HepG2 (cell line): Measurements from ENCODE around the gene PPP6R2. TPM values are rescaled to one million over a fixed set of nuclear protein-coding genes. Genes with fewer than 3 reads are reported as not detected.

Experiments
- ATAC-seq: fragments of 200-7000 bp; cut with Tn5 transposase; 3 replicates; pipeline ENCODE4 v1.9.1; 2020; ENCODE audit warnings: mild to moderate bottlenecking, moderate library complexity
- BruUV-seq: library from RNA; stranded (reverse); fragments of 400-500 nt; replicated peaks from 2 replicates; lab custom pipeline; 2021; lab: Mats Ljungman, UMichigan
- CTCF ChIA-PET: fragments of 300-600 bp; formaldehyde crosslinking; extraction: SDS; loops from one replicate; lab custom pipeline; 2021; ENCODE audit warnings: low total read pairs, inconsistent platforms, low intra/inter-chr PET ratio; lab: Yijun Ruan, JAX
- POLR2A ChIA-PET: fragments of 350-600 bp; sonication (Branson Sonifier 250); formaldehyde crosslinking; loops from one replicate; lab custom pipeline; 2020; ENCODE audit warnings: antibody characterized with exemption, inconsistent platforms; lab: Yijun Ruan, JAX
- DNase-seq: peaks from one replicate; pipeline ENCODE4 v3.0.0-alpha.2; 2015; ENCODE audit warnings: low spot score
- FAIRE-seq: peaks from 3 replicates; lab custom pipeline; 2011; peaks lifted over from hg19 to GRCh38; lab: Jason Lieb, UNC
- H2AFZ ChIP-seq: one replicate; pipeline ENCODE4 v1.6.1; 2011; ENCODE audit warnings: low read length, inconsistent platforms
- H3K27ac ChIP-seq: fragments of 300-600 bp; 3 replicates; pipeline ENCODE4 v1.8.0; 2011; ENCODE audit warnings: mixed run types, mild to moderate bottlenecking, mixed read lengths, low read length, inconsistent platforms; ENCODE audit not compliant: insufficient read depth; ENCODE audit errors: extremely low read length
- H3K27me3 ChIP-seq, 2 experiments: fragments of 200-600 bp in 1 of 2; 2 replicates in 1 of 2; 3 replicates in 1 of 2; pipeline versions ENCODE4 v1.6.0 to v1.8.0; 2011; ENCODE audit warnings: low read length in 2 of 2, mild to moderate bottlenecking in 2 of 2, moderate library complexity in 2 of 2, inconsistent platforms in 1 of 2; ENCODE audit not compliant: insufficient read depth in 2 of 2, control insufficient read depth in 1 of 2
- H3K36me3 ChIP-seq, 2 experiments: fragments of 200-600 bp in 1 of 2; replicated peaks in 1 of 2; 2 replicates in 1 of 2; 3 replicates in 1 of 2; pipeline versions ENCODE4 v1.5.1 to v1.8.0; 2011; ENCODE audit warnings: low read length in 2 of 2, inconsistent platforms in 1 of 2; ENCODE audit not compliant: insufficient read depth in 2 of 2, control insufficient read depth in 1 of 2
- H3K4me1 ChIP-seq: 2 replicates; pipeline ENCODE4 v1.5.1; 2012; ENCODE audit warnings: low read length, inconsistent platforms; ENCODE audit not compliant: insufficient read depth
- H3K4me2 ChIP-seq: 2 replicates; pipeline ENCODE4 v1.6.0; 2011; ENCODE audit warnings: low read depth, low read length, inconsistent platforms
- H3K4me3 ChIP-seq, 3 experiments: fragments of 200-600 bp in 1 of 3; sonication (generic), shearing (Covaris generic) in 1 of 3; replicated peaks in 1 of 3; 2 replicates each; pipeline ENCODE4 v1.5.1; 2011 to 2016; ENCODE audit warnings: low read length in 3 of 3, inconsistent platforms in 2 of 3, low read depth in 2 of 3, mild to moderate bottlenecking in 2 of 3, control low read depth in 1 of 3, mixed read lengths in 1 of 3; ENCODE audit not compliant: insufficient read depth in 1 of 3
- H3K79me2 ChIP-seq: one replicate; pipeline ENCODE4 v1.6.1; 2011; ENCODE audit warnings: low read length, inconsistent platforms; ENCODE audit not compliant: insufficient read depth
- H3K9ac ChIP-seq: 2 replicates; pipeline ENCODE4 v1.6.0; 2011; ENCODE audit warnings: mild to moderate bottlenecking, low read depth, low read length, inconsistent platforms; ENCODE audit not compliant: insufficient read depth
- H3K9me3 ChIP-seq: 2 replicates; pipeline ENCODE4 v1.5.1; 2012; ENCODE audit warnings: mild to moderate bottlenecking, low read length
- H4K20me1 ChIP-seq: 2 replicates; pipeline ENCODE4 v1.6.0; 2011; ENCODE audit warnings: inconsistent platforms, mild to moderate bottlenecking, low read length, moderate library complexity; ENCODE audit not compliant: insufficient read depth
- CBX1 ChIP-seq: IDR thresholded peaks from one replicate; pipeline ENCODE4 v1.6.1; 2016; ENCODE audit warnings: antibody characterized with exemption, low read depth
- GRHL1 ChIP-seq: sonication (generic); formaldehyde crosslinking; conservative IDR thresholded peaks from 2 replicates; pipeline ENCODE4 v1.8.0; 2022; ENCODE audit warnings: missing genetic modification reagents
- HNRNPL ChIP-seq: fragments of 200-400 bp; formaldehyde crosslinking; IDR thresholded peaks from 2 replicates; pipeline ENCODE4 v1.6.1; 2017; ENCODE audit warnings: mild to moderate bottlenecking, low read depth, low read length
- SAP130 ChIP-seq: IDR thresholded peaks from 2 replicates; pipeline ENCODE4 v1.6.1; 2016; ENCODE audit warnings: low read depth
- SNAPC4 ChIP-seq: sonication (generic); formaldehyde crosslinking; IDR thresholded peaks from 2 replicates; pipeline ENCODE4 v1.4.0; 2020; ENCODE audit warnings: mild to moderate bottlenecking, missing genetic modification reagents
- ZFP36 ChIP-seq: fragments of 150-350 bp; IDR thresholded peaks from 2 replicates; pipeline ENCODE4 v1.6.1; 2018; ENCODE audit warnings: borderline replicate concordance, low read length, low read depth; ENCODE audit not compliant: partially characterized antibody
- ZNF180 ChIP-seq: sonication (generic); formaldehyde crosslinking; IDR thresholded peaks from 2 replicates; pipeline ENCODE4 v1.4.0; 2020; ENCODE audit warnings: low read depth, missing genetic modification reagents, borderline replicate concordance
- ZNF768 ChIP-seq: sonication (generic); formaldehyde crosslinking; IDR thresholded peaks from 2 replicates; pipeline ENCODE4 v1.4.0; 2020; ENCODE audit warnings: missing genetic modification reagents
- WGBS: methylation state at CpG from one replicate; pipeline ENCODE4 v1.1.6; 2017; ENCODE audit warnings: low lambda C conversion rate; 5-methylcytosine and 5-hydroxymethylcytosine counted together
- in situ Hi-C: cut with HindIII; loops from 2 replicates; pipeline ENCODE4 v1.10.0; 2017; ENCODE audit warnings: low pct_unique_long_range_greater_than_20kb; ENCODE audit not compliant: extremely low pct_ligation_motif_present
- intact Hi-C: fragments of 100-400 bp; cut with micrococcal nuclease; formaldehyde crosslinking; loops from one replicate; pipeline ENCODE4 v1.10.0; 2022; ENCODE audit not compliant: unreplicated experiment
- polyA plus RNA-seq, 8 experiments: library from polyadenylated mRNA; depleted of rRNA in 3 of 8; stranded (reverse) in 7 of 8; unstranded in 1 of 8; fragments of >200 nt; fragmentation: Illumina TruSeq in 4 of 8; extraction: Trizol in 4 of 8; gene quantifications; 2 replicates each; pipeline versions ENCODE4 v1.2.1 to v1.2.3, GENCODE V29; 2011 to 2016; ENCODE audit warnings: low read depth in 4 of 8, missing spikeins in 1 of 8, mixed read lengths in 1 of 8; ENCODE audit not compliant: insufficient read depth in 1 of 8
- total RNA-seq, 5 experiments: library from RNA; depleted of rRNA; stranded (reverse); fragments of >200 nt; fragmentation: Illumina TruSeq; extraction: Trizol; gene quantifications; 2 replicates each; pipeline ENCODE4 v1.2.3, GENCODE V29; 2016; ENCODE audit warnings: low read depth in 1 of 5
- TF ChIP-seq, protein P1 (sequence below): sonication (generic); formaldehyde crosslinking; IDR thresholded peaks from 2 replicates; pipeline ENCODE4 v1.5.0; 2020; ENCODE audit warnings: mild to moderate bottlenecking, missing genetic modification reagents, moderate library complexity
- TF ChIP-seq, protein P2 (sequence below): sonication (generic); formaldehyde crosslinking; IDR thresholded peaks from 2 replicates; pipeline ENCODE4 v1.4.0; 2020; ENCODE audit warnings: missing genetic modification reagents
- TF ChIP-seq, protein P3 (sequence below): fragments of 450-650 bp; IDR thresholded peaks from 2 replicates; pipeline ENCODE4 v1.6.1; 2016

Gene PPP6R2
- total and polyA plus RNA-seq, 2 of the 13 experiments (the other 11 are each of a cell fraction or from before 2014, with no cell fraction given), result 55.0 to 102 TPM

GRCh38 chr22:50471962-50472361 is 128.8 kb downstream of the PPP6R2 start (continued):
- TF ChIP-seq SNAPC4 (no peak), ZNF768 (CRISPR knock-in tag) (no peak), GRHL1 (CRISPR knock-in tag) (no peak), CBX1 (no peak)

DNA sequence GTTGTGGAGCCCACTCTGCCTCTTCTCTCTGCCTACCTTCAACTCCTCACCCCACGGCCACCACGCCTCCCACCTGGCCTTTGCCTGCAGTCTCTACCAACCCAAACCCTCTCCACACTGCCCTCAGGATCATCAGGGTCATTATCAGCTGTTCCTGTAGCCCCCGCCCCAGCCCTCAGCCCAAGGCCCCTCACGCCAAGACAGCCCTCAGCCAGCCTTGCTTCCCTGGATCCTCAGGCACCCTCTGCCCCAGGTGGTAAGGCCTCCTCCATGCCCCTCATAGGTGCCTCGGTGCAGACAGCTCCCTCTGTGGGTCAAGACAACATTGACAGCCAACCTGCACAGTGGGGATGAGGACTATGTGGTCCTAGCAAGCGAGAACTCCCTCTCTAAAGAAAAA is 130.0 kb downstream of the PPP6R2 start:
- H3K36me3 ChIP-seq, result no peaks in the 10 kb centered on the region; a peak in 1 of 5 replicates
- CTCF ChIA-PET, result interaction anchor here (1.1 to 1.7 kb wide), 2 partner anchors 25 to 27 kb away, joined by 3 to 6 read pairs; no protein-coding TSS in a partner anchor
- no peaks in the 10 kb centered on the region for H3K9me3 ChIP-seq
- POLR2A ChIA-PET, result interaction anchor here (0.7 to 1.3 kb wide), 3 partner anchors 11 to 167 kb away, joined by 3 to 4 read pairs (median 3); partner anchors contain the start of gene SCO2
- H3K79me2 ChIP-seq, result peaks cover 50% of the 10 kb centered on the region
- no peak overlapping the region for H3K27ac ChIP-seq
- H3K9ac ChIP-seq, result peak overlapping the region; percentile 81; the same call in 1 of the 2 replicates
- peaks cover 35% of the 10 kb centered on the region for H4K20me1 ChIP-seq
- FAIRE-seq, result peak; percentile 54
- 80% methylated on average over 6 of the region's 6 CpGs for WGBS
- H3K4me1 ChIP-seq, result peaks cover 59% of the 10 kb centered on the region
- no TSS peak for BruUV-seq
- H2AFZ ChIP-seq, result no peak overlapping the region
- no peaks in the 10 kb centered on the region for H3K27me3 ChIP-seq
- peak; percentile 63 for ATAC-seq
- DNase-seq, result peak; percentile 35
- H3K4me2 ChIP-seq, result peak overlapping the region; percentile 96
- in situ Hi-C loops, result no loop called here
- intact Hi-C loops, result no loop called here
- H3K4me3 ChIP-seq, result peak overlapping the region in 2 of 3 experiments; percentile 2 to 87; a peak in 1 of 6 replicates
- TF ChIP-seq, protein P1, sequence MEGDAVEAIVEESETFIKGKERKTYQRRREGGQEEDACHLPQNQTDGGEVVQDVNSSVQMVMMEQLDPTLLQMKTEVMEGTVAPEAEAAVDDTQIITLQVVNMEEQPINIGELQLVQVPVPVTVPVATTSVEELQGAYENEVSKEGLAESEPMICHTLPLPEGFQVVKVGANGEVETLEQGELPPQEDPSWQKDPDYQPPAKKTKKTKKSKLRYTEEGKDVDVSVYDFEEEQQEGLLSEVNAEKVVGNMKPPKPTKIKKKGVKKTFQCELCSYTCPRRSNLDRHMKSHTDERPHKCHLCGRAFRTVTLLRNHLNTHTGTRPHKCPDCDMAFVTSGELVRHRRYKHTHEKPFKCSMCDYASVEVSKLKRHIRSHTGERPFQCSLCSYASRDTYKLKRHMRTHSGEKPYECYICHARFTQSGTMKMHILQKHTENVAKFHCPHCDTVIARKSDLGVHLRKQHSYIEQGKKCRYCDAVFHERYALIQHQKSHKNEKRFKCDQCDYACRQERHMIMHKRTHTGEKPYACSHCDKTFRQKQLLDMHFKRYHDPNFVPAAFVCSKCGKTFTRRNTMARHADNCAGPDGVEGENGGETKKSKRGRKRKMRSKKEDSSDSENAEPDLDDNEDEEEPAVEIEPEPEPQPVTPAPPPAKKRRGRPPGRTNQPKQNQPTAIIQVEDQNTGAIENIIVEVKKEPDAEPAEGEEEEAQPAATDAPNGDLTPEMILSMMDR (CRISPR knock-in tag), result peak; percentile 73
- TF ChIP-seq SAP130 (peak; percentile 32; the same call in 1 of the 2 replicates), ZNF180 (no peak), ZFP36 (no peak), HNRNPL (0 out of 2 replicates have a peak, but pooled peaks have one; percentile 35)
- TF ChIP-seq, protein P2, sequence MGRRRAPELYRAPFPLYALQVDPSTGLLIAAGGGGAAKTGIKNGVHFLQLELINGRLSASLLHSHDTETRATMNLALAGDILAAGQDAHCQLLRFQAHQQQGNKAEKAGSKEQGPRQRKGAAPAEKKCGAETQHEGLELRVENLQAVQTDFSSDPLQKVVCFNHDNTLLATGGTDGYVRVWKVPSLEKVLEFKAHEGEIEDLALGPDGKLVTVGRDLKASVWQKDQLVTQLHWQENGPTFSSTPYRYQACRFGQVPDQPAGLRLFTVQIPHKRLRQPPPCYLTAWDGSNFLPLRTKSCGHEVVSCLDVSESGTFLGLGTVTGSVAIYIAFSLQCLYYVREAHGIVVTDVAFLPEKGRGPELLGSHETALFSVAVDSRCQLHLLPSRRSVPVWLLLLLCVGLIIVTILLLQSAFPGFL (CRISPR knock-in tag), result no peak
- TF ChIP-seq, protein P3, sequence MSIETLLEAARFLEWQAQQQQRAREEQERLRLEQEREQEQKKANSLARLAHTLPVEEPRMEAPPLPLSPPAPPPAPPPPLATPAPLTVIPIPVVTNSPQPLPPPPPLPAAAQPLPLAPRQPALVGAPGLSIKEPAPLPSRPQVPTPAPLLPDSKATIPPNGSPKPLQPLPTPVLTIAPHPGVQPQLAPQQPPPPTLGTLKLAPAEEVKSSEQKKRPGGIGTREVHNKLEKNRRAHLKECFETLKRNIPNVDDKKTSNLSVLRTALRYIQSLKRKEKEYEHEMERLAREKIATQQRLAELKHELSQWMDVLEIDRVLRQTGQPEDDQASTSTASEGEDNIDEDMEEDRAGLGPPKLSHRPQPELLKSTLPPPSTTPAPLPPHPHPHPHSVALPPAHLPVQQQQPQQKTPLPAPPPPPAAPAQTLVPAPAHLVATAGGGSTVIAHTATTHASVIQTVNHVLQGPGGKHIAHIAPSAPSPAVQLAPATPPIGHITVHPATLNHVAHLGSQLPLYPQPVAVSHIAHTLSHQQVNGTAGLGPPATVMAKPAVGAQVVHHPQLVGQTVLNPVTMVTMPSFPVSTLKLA, result no peak
